Measurements from ENCODE around the gene ERO1B. TPM values are rescaled to one million over a fixed set of nuclear protein-coding genes. Genes with fewer than 3 reads are reported as not detected.

ERO1B gene
- total and polyA plus RNA-seq, 2 of the 4 experiments (the other 2 are of a cell fraction): 0.54 to 0.60 TPM

GRCh38 chr1:236228411-236228810, 53.3 kb downstream of the ERO1B start:
- no peak overlapping the region for H4K91ac ChIP-seq (ENCODE audit: insufficient read depth, low read depth, low read length)
- no peak overlapping the region for H3K4me3 ChIP-seq (ENCODE audit: insufficient read depth, low read depth, low read length)
- CTCF ChIA-PET: interaction anchor here (0.6 kb wide), 1 partner anchor 59 kb away, joined by 3 read pairs; no protein-coding TSS in a partner anchor
- H4K5ac ChIP-seq (ENCODE audit: low read depth, low read length): no peak overlapping the region
- ATAC-seq (ENCODE audit: low read depth): no peak
- no peaks in the 10 kb centered on the region for H3K4me1 ChIP-seq (ENCODE audit: control insufficient read depth, insufficient read depth, low read length)
- no peaks in the 10 kb centered on the region for H4K20me1 ChIP-seq (ENCODE audit: insufficient read depth, low read length)
- intact Hi-C loops (cut with micrococcal nuclease) (no loop called here), dilution Hi-C loops (cut with HindIII; ENCODE audit: low sequenced_read_pairs, unreplicated experiment) (no loop called here), in situ Hi-C loops (cut with MboI; ENCODE audit: low sequenced_read_pairs) (no loop called here)
- H3K9me3 ChIP-seq (ENCODE audit: control insufficient read depth, insufficient read depth, low read length): no peaks in the 10 kb centered on the region
- no peak overlapping the region for H3K4me2 ChIP-seq (ENCODE audit: low read depth, low read length)
- no peak overlapping the region for H2BK120ac ChIP-seq (ENCODE audit: low read depth, low read length)
- H3K79me1 ChIP-seq (ENCODE audit: low read depth in 1 of 2, low read length in 2 of 2): no peaks in the 10 kb centered on the region
- BruUV-seq (replicated peaks): no TSS peak
- H3K56ac ChIP-seq (ENCODE audit: extremely low read depth, insufficient read depth, low read length): no peak overlapping the region
- H3K14ac ChIP-seq (replicated peaks; ENCODE audit: low read depth, low read length): no peak overlapping the region
- no peak overlapping the region for H3K9ac ChIP-seq (ENCODE audit: low read depth, low read length)
- H3K9me1 ChIP-seq (ENCODE audit: insufficient read depth, low read length): no peaks in the 10 kb centered on the region
- no peaks in the 10 kb centered on the region for H3K36me3 ChIP-seq (ENCODE audit: control insufficient read depth, insufficient read depth, low read length)
- TF ChIP-seq RFX5 (IDR thresholded peaks at IDR 0.05; ENCODE audit: low read depth, low read length): no peak
- H2AK9ac ChIP-seq (replicated peaks; ENCODE audit: low read depth, low read length, poor library complexity): no peak overlapping the region
- no peak overlapping the region for H3K18ac ChIP-seq (ENCODE audit: low read depth, low read length)
- H4K8ac ChIP-seq (ENCODE audit: low read depth in 2 of 2, low read length in 2 of 2): no peak overlapping the region
- no peak overlapping the region for H3K27ac ChIP-seq (ENCODE audit: insufficient read depth, low read length)
- H2BK5ac ChIP-seq (ENCODE audit: low read depth, low read length, poor library complexity, severe bottlenecking): no peak overlapping the region
- no peaks in the 10 kb centered on the region for H3K27me3 ChIP-seq (ENCODE audit: control insufficient read depth, insufficient read depth, low read length)
- no peak overlapping the region for H3K4ac ChIP-seq (ENCODE audit: low read depth, low read length)
- no peak overlapping the region for H2AFZ ChIP-seq (replicated peaks; ENCODE audit: low read length, poor library complexity)
- DNase-seq: no peak
- no peak overlapping the region for H3K23ac ChIP-seq (ENCODE audit: low read depth, low read length)
- POLR2A ChIA-PET (ENCODE audit: unreplicated experiment): no interaction called here
- WGBS, 2 experiments (ENCODE audit: extremely low coverage in 2 of 2, insufficient read length in 1 of 2): 70% methylated on average over 2 of the region's 4 CpGs; no CpG with 5 or more reads in 1 of the 2 experiments
- no peak overlapping the region for H2BK20ac ChIP-seq (ENCODE audit: low read depth, low read length)
- no peak overlapping the region for H2AK5ac ChIP-seq (ENCODE audit: low read depth, low read length)
- no peak overlapping the region for H2BK15ac ChIP-seq (ENCODE audit: low read depth, low read length)
